HepG2 (cell line): ENCODE data around the gene SLC17A9. TPM values are rescaled to one million over a fixed set of nuclear protein-coding genes. Genes with fewer than 3 reads are reported as not detected.

Experiments used
- EEA1 ChIP-seq: sonication (generic); formaldehyde crosslinking; IDR thresholded peaks from 2 replicates; pipeline ENCODE4 v1.5.1; 2020; ENCODE audit warnings: mild to moderate bottlenecking, missing genetic modification reagents, borderline replicate concordance
- GTF3A ChIP-seq: sonication (generic); formaldehyde crosslinking; conservative IDR thresholded peaks from 2 replicates; pipeline ENCODE4 v1.4.0; 2020; ENCODE audit warnings: mild to moderate bottlenecking, missing genetic modification reagents
- HOXA5 ChIP-seq: sonication (generic); formaldehyde crosslinking; IDR thresholded peaks from 2 replicates; pipeline ENCODE4 v1.4.0; 2020; ENCODE audit warnings: missing genetic modification reagents
- HOXA9 ChIP-seq: sonication (generic); formaldehyde crosslinking; IDR thresholded peaks from 2 replicates; pipeline ENCODE4 v1.8.1; 2022; ENCODE audit warnings: missing genetic modification reagents, mild to moderate bottlenecking, moderate library complexity, borderline replicate concordance
- KLF13 ChIP-seq: sonication (generic); formaldehyde crosslinking; IDR thresholded peaks from 2 replicates; pipeline ENCODE4 v1.4.0; 2020; ENCODE audit warnings: mild to moderate bottlenecking, missing genetic modification reagents
- NCOA2 ChIP-seq: sonication (generic); formaldehyde crosslinking; IDR thresholded peaks from 2 replicates; pipeline ENCODE4 v1.8.0; 2022; ENCODE audit warnings: inconsistent platforms
- PHB2 ChIP-seq: fragments of 450-650 bp; IDR thresholded peaks from 2 replicates; pipeline ENCODE4 v1.6.1; 2018; ENCODE audit not compliant: partially characterized antibody
- PREB ChIP-seq: sonication (generic); formaldehyde crosslinking; IDR thresholded peaks from 2 replicates; pipeline ENCODE4 v1.4.0; 2020; ENCODE audit warnings: missing genetic modification reagents
- RCOR2 ChIP-seq: IDR thresholded peaks from 2 replicates; pipeline ENCODE4 v1.6.1; 2016; ENCODE audit warnings: missing biosample characterization, missing genetic modification reagents
- RFX5 ChIP-seq: IDR thresholded peaks from 2 replicates; pipeline ENCODE4 v1.6.1; 2011; ENCODE audit warnings: low read depth, low read length, improper control_type of control experiment
- SIN3B ChIP-seq: fragments of 150-350 bp; IDR thresholded peaks from 2 replicates; pipeline ENCODE4 v1.6.1; 2014; ENCODE audit warnings: low read length
- SMAD9 ChIP-seq: sonication (generic); formaldehyde crosslinking; IDR thresholded peaks from 2 replicates; pipeline ENCODE4 v1.5.1; 2020; ENCODE audit warnings: mild to moderate bottlenecking, missing genetic modification reagents
- SNAPC5 ChIP-seq: sonication (generic); formaldehyde crosslinking; IDR thresholded peaks from 2 replicates; pipeline ENCODE4 v1.8.1; 2023; ENCODE audit warnings: mild to moderate bottlenecking, missing genetic modification reagents, borderline replicate concordance
- SP140L ChIP-seq: sonication (generic); formaldehyde crosslinking; IDR thresholded peaks from 2 replicates; pipeline ENCODE4 v1.4.0; 2020; ENCODE audit warnings: missing genetic modification reagents, borderline replicate concordance
- TCF12 ChIP-seq, 2 experiments: fragments of 450-650 bp in 1 of 2; sonication (generic) in 1 of 2; formaldehyde crosslinking in 1 of 2; IDR thresholded peaks; 2 replicates each; pipeline versions ENCODE4 v1.6.1 to v1.8.0; 2017 to 2022; ENCODE audit warnings: antibody characterized with exemption in 1 of 2, mild to moderate bottlenecking in 1 of 2, missing genetic modification reagents in 1 of 2, moderate library complexity in 1 of 2
- ZFP62 ChIP-seq: sonication (generic); formaldehyde crosslinking; IDR thresholded peaks from 2 replicates; pipeline ENCODE4 v1.4.0; 2020; ENCODE audit warnings: missing genetic modification reagents
- ZNF292 ChIP-seq: sonication (generic); formaldehyde crosslinking; IDR thresholded peaks from 2 replicates; pipeline ENCODE4 v1.8.1; 2022; ENCODE audit warnings: mild to moderate bottlenecking, low read depth, missing genetic modification reagents, borderline replicate concordance
- ZNF780A ChIP-seq: sonication (generic); formaldehyde crosslinking; IDR thresholded peaks from 2 replicates; pipeline ENCODE4 v1.8.0; 2022; ENCODE audit warnings: mild to moderate bottlenecking, missing genetic modification reagents, moderate library complexity
- ZNF839 ChIP-seq: sonication (generic); formaldehyde crosslinking; IDR thresholded peaks from 2 replicates; pipeline ENCODE4 v1.4.0; 2020; ENCODE audit warnings: missing genetic modification reagents, mild to moderate bottlenecking, borderline replicate concordance
- ZNF841 ChIP-seq: sonication (generic); formaldehyde crosslinking; IDR thresholded peaks from 2 replicates; pipeline ENCODE4 v1.8.1; 2023; ENCODE audit warnings: missing genetic modification reagents, borderline replicate concordance
- ZSCAN30 ChIP-seq: sonication (generic); formaldehyde crosslinking; IDR thresholded peaks from 2 replicates; pipeline ENCODE4 v1.5.0; 2020; ENCODE audit warnings: mild to moderate bottlenecking, missing genetic modification reagents
- polyA plus RNA-seq, 8 experiments: library from polyadenylated mRNA; depleted of rRNA in 3 of 8; stranded (reverse) in 7 of 8; unstranded in 1 of 8; fragments of >200 nt; fragmentation: Illumina TruSeq in 4 of 8; extraction: Trizol in 4 of 8; gene quantifications; 2 replicates each; pipeline versions ENCODE4 v1.2.1 to v1.2.3, GENCODE V29; 2011 to 2016; ENCODE audit warnings: low read depth in 4 of 8, missing spikeins in 1 of 8, mixed read lengths in 1 of 8; ENCODE audit not compliant: insufficient read depth in 1 of 8
- total RNA-seq, 5 experiments: library from RNA; depleted of rRNA; stranded (reverse); fragments of >200 nt; fragmentation: Illumina TruSeq; extraction: Trizol; gene quantifications; 2 replicates each; pipeline ENCODE4 v1.2.3, GENCODE V29; 2016; ENCODE audit warnings: low read depth in 1 of 5
- TF ChIP-seq, protein P1 (sequence below): sonication (generic); formaldehyde crosslinking; IDR thresholded peaks from 2 replicates; pipeline ENCODE4 v1.5.0; 2020; ENCODE audit warnings: mild to moderate bottlenecking, missing genetic modification reagents
- TF ChIP-seq, protein P2 (sequence below): sonication (generic); formaldehyde crosslinking; IDR thresholded peaks from 2 replicates; pipeline ENCODE4 v1.5.1; 2020; ENCODE audit warnings: mild to moderate bottlenecking, missing genetic modification reagents

The SLC17A9 gene
- total and polyA plus RNA-seq, 2 of the 13 experiments (the other 11 are each of a cell fraction or from before 2014, with no cell fraction given), result 110 to 191 TPM

DNA sequence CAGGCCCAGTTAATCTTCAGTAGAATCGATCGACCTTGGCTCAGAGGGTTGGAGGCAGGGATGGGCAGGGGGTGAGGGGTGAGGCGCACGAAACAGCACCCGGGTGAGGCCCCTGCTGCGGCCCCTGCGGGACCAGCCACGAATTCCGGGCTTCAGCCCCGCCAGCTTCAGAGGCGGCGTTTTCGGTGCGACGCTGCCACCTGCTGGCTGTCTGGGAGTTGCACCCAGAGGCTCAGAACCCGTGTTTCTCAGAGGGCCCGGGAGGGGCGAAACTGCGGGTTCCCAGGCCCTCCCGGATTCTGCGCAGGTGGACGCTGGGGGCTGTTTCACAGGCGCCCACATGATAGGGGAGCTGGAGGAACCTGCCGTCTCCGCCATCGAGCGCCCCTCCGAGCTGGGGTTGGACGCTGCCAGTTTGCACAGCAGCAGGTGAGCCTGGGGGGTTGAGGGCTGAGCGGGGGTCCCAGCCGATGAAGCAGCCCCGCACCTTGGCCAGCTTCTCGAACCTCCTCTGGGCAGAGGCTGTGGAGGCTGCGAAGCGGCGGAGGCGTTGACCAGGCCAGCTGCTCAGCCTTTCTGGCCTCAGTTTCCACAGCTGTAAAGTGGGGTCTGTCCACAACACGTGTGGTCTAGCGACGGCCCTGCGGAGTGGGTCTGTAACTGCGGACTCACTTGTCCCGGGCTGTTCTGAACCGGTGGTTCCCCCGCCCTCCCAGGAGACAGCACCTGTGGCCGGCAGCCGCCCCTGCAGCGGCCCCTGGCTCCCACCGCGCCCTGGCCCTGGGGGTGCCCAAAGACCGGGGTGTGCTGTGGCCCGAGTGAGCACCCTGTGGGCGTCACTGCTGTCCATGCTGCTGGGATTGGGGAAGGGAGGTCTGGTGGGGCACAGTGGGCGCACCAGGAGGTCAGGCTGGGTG is 56.8 kb downstream of the SLC17A9 start (continued):
- TF ChIP-seq, protein P1, sequence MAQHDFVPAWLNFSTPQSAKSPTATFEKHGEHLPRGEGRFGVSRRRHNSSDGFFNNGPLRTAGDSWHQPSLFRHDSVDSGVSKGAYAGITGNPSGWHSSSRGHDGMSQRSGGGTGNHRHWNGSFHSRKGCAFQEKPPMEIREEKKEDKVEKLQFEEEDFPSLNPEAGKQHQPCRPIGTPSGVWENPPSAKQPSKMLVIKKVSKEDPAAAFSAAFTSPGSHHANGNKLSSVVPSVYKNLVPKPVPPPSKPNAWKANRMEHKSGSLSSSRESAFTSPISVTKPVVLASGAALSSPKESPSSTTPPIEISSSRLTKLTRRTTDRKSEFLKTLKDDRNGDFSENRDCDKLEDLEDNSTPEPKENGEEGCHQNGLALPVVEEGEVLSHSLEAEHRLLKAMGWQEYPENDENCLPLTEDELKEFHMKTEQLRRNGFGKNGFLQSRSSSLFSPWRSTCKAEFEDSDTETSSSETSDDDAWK (CRISPR knock-in tag), result no peak
- TF ChIP-seq SNAPC5 (no peak), HOXA5 (peak; percentile 92), EEA1 (CRISPR knock-in tag) (0 out of 2 replicates have a peak, but pooled peaks have one; percentile 43), ZNF780A (CRISPR knock-in tag) (no peak), SP140L (no peak), SIN3B (0 out of 2 replicates have a peak, but pooled peaks have one; percentile 58), KLF13 (CRISPR knock-in tag) (no peak), RFX5 (no peak), PREB (CRISPR knock-in tag) (no peak; the same call in 1 of the 2 replicates), SMAD9 (no peak; the same call in 1 of the 2 replicates), HOXA9 (CRISPR knock-in tag) (no peak), ZNF841 (CRISPR knock-in tag) (no peak), PHB2 (no peak), ZNF292 (CRISPR knock-in tag) (no peak), TCF12 (IDR thresholded peaks at IDR 0.05) (no peak), TCF12 (CRISPR knock-in tag; IDR thresholded peaks at IDR 0.05) (peak; percentile 59; the same call in 1 of the 2 replicates), ZFP62 (CRISPR knock-in tag) (0 out of 2 replicates have a peak, but pooled peaks have one; percentile 36), ZNF839 (CRISPR knock-in tag) (peak; percentile 22; the same call in 1 of the 2 replicates), GTF3A (CRISPR knock-in tag) (no peak), ZSCAN30 (no peak), NCOA2 (CRISPR knock-in tag) (no peak), RCOR2 (CRISPR knock-in tag) (no peak)
- TF ChIP-seq, protein P2, sequence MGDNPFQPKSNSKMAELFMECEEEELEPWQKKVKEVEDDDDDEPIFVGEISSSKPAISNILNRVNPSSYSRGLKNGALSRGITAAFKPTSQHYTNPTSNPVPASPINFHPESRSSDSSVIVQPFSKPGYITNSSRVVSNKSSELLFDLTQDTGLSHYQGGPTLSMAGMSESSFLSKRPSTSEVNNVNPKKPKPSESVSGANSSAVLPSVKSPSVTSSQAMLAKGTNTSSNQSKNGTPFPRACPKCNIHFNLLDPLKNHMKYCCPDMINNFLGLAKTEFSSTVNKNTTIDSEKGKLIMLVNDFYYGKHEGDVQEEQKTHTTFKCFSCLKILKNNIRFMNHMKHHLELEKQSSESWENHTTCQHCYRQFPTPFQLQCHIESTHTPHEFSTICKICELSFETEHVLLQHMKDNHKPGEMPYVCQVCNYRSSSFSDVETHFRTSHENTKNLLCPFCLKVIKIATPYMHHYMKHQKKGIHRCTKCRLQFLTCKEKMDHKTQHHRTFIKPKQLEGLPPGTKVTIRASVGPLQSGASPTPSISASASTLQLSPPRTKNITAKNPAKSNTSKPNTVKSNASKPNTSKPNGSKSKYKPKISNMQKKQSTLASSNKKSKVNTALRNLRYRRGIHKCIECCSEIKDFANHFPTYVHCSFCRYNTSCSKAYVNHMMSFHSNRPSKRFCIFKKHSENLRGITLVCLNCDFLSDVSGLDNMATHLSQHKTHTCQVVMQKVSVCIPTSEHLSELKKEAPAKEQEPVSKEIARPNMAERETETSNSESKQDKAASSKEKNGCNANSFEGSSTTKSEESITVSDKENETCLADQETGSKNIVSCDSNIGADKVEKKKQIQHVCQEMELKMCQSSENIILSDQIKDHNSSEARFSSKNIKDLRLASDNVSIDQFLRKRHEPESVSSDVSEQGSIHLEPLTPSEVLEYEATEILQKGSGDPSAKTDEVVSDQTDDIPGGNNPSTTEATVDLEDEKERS (CRISPR knock-in tag), result peak; percentile 67; the same call in 1 of the 2 replicates
